SK-N-SH (cell line): ENCODE measurements around the gene CACNA2D3.

Source experiments
- CTCF ChIP-seq: fragments of 200-600 bp; sonication (generic); IDR thresholded peaks from 2 replicates; pipeline ENCODE4 v1.6.1; 2017; ENCODE audit warnings: antibody characterized with exemption, mild to moderate bottlenecking, moderate library complexity
- NFIC ChIP-seq: IDR thresholded peaks from 2 replicates; pipeline ENCODE4 v1.4.0; 2012; ENCODE audit warnings: borderline replicate concordance
- POLR2AphosphoS5 ChIP-seq: IDR thresholded peaks from 2 replicates; pipeline ENCODE4 v1.6.1; 2012; ENCODE audit warnings: low read depth, low read length
- RCOR1 ChIP-seq: fragments of 150-350 bp; IDR thresholded peaks from 2 replicates; pipeline ENCODE4 v1.6.1; 2017; ENCODE audit warnings: antibody characterized with exemption, low read length
- REST ChIP-seq: IDR thresholded peaks from 2 replicates; pipeline ENCODE4 v1.6.1; 2012; ENCODE audit warnings: mild to moderate bottlenecking, low read depth, low read length, moderate library complexity
- RFX5 ChIP-seq: IDR thresholded peaks from 2 replicates; pipeline ENCODE4 v1.6.1; 2012; ENCODE audit warnings: mild to moderate bottlenecking, improper control_type of control experiment, low read length
- TEAD4 ChIP-seq: IDR thresholded peaks from 2 replicates; pipeline ENCODE4 v1.4.0; 2012; ENCODE audit warnings: mild to moderate bottlenecking, borderline replicate concordance; ENCODE audit not compliant: insufficient read depth
- USF1 ChIP-seq: IDR thresholded peaks from 2 replicates; pipeline ENCODE4 v1.4.0; 2012; ENCODE audit warnings: low read depth, borderline replicate concordance

- TF ChIP-seq NFIC: no peak
- TF ChIP-seq CTCF: no peak
- no peak for TF ChIP-seq TEAD4
- TF ChIP-seq RCOR1: no peak
- TF ChIP-seq USF1: no peak
- no peak for TF ChIP-seq RFX5
- TF ChIP-seq POLR2AphosphoS5: no peak
- TF ChIP-seq REST: no peak
Measured at GRCh38 chr3:54670201-54671000, 548.0 kb downstream of the CACNA2D3 start.
